ENCODE measurements around the gene EEFSEC.

GRCh38 chr3:128242818-128243601, 89.7 kb downstream of the EEFSEC start:
- TF ChIP-seq CTCF (IDR thresholded peaks at IDR 0.05) (no peak), POLR2A (IDR thresholded peaks at IDR 0.05) (no peak)

Measured in adrenal gland (tissue), 5 donors.